GM19099 (cell line): Measurements from ENCODE around the gene KRT84.

Source experiments
- POLR2A ChIP-seq: IDR thresholded peaks from 3 replicates; pipeline ENCODE4 v1.6.1; 2011; ENCODE audit warnings: low read depth; ENCODE audit not compliant: insufficient read length; ENCODE audit errors: extremely low read depth

KRT84 gene

DNA sequence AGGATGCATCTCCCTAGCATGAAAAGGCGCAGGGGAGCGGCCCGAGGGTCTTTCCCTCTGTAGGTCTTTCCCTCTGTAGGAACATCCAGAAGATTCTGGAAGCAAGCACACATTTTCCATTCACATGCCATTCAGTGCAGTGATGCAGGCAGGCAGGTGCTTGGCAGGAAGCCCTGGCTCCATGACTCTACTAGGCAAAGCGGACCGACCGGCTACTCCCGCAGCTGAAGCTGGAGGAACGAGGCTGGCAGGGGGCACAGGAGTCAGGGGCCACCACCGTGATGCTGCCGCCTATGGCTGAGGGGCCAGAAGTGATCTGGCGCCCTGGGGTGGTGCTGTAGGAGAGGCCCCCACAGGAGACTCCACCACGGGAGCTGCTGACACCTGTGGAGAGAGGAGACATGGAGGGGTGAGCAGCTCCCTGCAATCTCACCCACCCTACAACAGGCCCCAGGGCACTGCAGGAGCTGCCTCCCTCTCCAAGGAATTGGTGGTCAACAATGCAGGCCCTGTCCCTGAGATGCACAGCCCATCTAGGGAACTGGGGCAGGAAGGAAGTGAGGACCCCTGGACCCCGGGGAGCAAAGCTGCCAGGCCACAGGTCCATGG lies 24.7 kb downstream of the KRT84 start:
- TF ChIP-seq POLR2A, result no peak

DNA sequence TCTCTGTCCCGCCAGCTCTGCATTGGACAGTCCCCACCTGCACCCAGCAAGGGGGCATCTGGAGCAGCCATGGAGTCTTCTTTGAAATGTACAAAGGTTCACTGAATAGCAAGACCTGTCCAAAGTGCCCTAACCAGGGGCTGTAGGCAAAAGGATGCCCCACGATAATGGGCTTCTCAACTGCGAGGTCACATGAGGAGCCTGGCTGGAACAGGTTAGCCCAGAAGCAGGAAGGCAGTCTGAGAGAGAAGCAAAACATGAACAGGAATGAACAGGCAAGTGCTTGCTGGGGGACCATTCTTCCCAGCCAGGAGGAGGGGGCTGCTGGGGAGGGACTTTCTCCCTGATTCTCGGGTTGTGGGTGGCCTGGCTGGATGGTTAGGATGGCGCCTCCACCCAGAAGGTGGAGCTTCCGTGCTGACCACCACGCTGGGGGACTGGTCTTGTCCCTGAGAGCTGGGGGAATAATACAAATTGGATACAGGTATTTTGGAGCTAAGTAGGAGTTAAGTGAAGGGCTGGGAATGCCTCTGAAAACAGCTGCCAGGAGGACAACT lies 25.3 kb downstream of the KRT84 start:
- no peak for TF ChIP-seq POLR2A

DNA sequence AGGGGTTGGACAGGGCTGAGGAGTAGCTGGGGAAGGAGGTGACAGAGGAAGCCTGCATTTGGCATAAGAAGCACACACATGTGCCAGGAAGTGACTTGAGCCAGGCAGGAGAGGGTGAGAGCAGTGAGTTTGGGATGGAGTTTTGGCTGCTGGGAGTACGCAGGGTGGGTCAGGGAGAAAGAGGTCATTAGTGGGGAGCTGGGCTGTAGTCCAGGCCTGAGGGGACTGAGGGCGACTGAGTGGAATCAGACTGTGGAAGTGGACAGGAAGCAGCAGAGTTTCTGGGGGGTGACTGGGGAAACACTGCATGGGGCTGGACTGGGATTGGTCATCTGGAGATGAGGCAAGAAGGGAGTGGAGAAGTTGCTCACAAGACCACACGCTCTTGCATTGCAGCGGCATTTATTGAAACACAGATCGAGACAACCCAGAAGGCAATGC lies 25.8 kb downstream of the KRT84 start:
- TF ChIP-seq POLR2A, result no peak

DNA sequence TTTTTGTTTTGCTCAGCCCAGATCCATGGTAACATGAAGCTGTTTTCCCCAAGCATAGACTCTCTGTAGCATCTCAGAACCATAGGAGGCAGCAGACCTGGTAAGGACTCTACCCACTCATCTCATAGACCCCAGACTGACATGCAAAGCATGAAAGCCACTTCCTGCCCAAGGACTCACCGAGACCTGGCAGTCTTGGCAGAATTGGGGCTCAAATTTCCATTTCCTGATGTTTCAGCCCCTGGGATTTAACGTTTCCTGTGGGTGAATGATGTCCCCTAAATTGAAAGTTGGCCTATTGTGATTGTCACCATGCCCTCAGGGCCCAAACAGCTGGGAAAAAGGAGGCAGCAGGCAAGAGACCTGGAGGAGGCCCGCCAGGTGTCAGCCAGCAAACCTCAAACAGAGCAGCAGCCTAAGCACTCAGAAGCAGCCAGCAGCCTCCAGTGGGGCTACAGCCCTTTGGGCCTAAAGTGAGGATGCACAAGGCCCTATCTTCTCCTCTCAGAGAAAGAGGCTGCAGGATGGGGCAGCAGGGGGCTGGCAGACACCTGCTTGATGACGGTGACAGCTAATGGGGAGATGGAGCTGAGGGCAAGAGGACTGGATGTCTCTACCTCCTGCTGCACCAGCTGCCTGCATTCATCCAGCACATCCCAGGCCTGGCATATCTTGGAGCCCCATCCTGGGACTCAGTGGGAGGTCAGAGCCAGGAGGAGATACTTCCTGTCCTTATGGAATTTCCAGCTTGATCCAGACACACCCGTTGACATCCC lies 26.7 kb downstream of the KRT84 start:
- no peak for TF ChIP-seq POLR2A

DNA sequence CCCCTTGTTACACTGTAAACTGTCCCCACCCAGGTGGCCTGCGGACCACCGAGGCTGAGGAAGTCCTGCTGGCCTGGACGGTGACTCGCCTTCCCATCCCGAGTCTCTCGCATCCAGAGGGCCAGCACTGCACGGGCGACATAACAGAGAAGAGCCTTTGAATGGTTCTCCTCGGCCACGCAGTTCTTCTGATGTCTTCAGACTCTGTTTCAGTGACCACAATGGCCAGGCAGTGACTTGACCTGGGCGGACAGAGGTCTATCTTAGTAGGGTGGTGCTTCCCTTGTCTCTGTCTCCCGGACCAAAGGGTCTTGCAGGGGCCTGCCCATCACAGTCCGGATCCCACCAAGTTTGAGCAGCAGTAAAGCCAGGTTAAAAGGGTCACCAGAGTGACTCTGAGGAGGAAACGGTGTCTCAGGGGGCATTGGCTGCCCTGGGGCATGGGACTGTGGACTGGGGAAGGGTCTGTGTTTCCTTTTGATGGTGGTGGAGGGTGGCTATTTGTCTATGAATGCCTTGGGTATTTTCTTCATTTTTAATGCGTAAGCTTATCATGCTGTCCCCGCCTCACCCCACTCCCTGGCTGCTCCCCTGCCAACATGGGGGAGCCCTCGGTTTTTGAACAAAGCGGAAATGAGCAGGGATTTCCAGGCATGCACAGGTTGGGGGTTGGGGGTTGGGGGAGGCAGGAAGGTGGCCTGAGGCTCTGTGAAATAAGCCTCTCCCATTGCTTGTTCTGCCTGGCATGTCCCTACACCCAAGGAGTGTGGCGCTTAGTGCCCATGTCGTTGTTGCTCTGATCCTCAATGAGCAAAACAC lies 28.5 kb downstream of the KRT84 start:
- no peak for TF ChIP-seq POLR2A

DNA sequence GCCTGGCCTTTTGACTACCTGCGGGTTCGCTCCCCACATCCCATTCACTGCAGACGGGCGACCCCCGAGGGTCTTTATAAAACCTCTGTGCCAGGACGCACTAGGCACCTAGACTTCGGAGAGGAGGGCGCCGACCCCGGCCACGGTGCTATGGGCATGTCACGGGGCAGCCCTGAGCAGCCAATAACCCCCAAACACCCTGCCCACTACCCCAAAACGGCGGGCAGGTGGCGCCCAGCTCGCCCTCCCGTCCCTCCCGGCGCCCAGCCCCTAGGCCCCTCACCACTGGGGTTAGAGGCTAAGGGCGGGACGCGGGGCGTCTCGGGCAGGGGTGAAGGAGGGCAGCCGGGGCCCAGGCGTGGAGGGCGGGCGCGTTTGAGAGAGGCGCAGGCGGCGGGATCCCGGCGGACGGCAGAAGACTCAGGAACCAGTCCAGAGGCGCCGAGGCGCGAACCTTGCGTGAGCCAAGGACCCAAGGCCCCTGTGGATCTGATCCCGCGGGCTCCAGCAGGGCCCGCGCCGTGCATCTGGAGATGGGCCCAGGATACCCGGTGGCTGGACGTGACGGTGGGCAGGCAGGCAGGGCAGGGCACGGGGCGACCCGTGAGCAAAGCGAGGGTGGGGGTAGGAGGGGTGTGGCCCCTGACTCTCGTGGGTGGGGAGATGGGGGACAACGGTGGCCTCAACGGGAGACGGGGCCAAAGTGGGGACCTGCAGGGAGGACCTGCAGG lies 29.3 kb downstream of the KRT84 start:
- no peak for TF ChIP-seq POLR2A

DNA sequence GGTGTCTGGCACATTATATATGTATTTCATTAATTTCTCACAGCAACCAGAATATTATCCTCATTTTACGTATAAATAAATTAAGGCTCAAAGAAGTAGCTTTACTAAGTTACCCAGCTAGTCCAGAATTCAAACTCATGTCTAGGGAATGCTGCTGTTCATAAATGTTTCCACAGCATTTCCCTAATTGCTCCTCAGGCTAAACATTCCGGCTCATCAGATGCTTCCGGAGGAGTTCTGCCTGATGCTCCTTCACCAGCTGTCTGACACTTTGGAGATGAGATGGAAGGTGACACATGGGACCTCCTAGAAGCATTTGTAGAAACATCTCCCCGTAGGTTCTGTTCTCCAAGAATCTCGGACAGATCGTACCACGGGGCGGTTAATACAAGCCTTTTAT lies 30.3 kb downstream of the KRT84 start:
- TF ChIP-seq POLR2A, result no peak

DNA sequence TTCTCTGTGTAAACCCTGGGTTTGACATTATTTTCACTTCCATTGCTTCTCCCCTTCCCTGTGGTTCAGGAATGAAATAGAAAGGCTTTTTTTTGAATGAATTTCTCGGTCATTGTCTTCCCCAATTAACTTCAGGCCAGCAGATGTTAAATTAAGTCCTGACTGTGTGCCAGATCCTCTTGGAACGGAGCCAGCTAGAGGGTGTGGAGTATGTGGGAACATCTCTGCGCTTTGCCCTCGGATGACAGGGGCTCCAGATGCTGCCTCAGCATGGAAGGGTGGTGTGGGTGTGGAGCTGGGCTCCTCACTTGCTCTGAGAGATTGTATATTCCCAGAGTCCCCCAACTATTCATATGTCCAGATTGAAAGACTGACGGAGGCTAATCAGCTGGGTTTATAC lies 31.3 kb downstream of the KRT84 start:
- no peak for TF ChIP-seq POLR2A

DNA sequence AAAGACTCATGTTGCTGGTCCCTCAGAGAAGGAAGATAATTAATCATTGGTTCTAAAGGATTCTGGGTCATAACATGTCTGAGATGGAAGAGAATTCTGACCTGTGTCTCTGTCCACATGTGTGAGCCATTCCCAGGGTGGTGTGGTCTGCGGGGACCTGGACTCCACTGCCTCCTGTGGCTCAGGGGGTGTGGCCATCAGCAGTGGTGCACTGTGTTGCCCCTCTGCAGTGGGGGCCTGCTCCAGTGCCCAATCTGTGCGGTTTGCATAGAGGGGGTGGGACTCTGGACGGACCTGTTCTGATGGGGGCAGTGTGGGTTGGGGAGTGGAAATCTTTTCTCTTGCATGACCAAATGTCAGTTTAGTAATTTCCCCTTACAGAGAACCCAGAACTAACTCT lies 31.7 kb downstream of the KRT84 start:
- TF ChIP-seq POLR2A, result no peak

DNA sequence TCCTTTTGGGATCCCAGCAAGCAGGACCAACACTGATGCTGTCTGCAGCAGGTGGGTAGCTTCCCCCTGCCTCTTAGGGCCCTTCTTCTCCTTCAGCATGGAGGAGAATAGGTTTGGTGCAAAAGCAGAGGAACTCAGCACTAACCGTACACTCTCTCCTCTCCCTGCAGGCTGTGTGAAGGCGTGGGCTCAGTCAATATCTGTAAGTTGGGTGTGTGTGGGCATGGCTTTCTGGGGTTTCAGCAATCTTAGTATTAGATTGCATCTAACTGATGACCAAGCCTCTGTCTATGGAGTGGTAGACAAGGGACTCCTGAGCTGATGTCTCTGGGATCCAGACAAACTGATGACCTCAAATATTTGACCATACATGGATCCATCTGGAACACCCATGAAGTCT lies 32.5 kb downstream of the KRT84 start:
- no peak for TF ChIP-seq POLR2A

DNA sequence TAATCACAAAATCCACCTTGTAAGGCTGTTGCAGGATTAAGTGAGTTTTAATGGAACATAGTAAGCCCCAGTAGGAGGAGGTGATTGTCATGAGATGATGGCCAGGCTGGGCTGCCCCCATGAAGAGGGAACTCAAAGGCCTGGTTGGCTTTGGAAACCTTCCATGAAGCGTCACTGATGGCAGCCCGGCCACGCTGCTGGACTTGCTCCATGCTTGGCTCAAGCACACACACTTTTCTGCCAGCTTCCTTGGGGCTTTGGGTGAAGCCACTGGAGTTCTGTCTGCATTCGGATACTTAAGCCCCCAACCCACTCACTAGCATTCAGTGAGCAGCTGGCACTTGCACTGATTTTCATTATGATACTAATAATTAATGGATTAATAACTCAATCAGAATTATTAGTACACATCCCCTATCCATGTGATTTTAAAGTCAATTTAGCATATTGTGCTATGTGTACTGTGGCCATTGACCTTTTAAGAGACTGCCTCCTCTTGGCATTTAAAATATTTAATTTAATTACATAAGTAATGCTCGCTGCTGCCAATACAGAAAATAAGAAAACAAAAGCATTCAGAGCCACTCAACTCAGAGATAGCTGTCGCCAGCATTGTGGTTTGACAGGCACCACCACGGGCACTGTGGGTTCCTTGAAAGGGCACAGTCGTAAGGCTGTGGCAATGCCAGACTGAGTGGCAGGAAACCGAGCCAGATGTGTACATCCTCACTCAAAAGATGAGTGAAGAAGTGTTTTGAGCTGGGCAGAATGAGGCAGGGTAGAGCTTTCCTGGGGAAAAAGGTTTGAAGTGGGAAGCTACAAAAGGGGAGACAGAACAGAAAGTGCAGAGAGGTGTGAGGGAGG lies 34.0 kb downstream of the KRT84 start:
- TF ChIP-seq POLR2A, result no peak

DNA sequence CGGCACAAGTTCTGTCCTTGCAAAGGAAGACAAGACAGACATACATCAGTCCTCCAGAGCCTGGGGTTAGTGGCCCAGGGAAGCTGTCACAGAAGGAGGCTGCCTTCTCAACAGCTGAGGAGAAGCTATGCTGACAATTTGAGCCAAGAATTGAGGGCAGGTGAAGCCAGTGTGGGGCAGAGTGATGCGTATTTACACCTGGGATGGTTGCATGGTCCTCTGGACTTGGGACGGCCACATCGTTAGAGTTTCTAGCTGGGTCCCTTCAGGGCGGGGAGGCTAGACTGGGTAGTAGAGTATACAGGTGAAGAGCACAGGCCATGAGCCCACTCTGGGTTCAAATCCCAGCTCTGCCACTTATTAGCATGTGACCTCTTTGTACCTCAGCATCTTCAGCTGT lies 34.7 kb downstream of the KRT84 start:
- TF ChIP-seq POLR2A, result no peak

DNA sequence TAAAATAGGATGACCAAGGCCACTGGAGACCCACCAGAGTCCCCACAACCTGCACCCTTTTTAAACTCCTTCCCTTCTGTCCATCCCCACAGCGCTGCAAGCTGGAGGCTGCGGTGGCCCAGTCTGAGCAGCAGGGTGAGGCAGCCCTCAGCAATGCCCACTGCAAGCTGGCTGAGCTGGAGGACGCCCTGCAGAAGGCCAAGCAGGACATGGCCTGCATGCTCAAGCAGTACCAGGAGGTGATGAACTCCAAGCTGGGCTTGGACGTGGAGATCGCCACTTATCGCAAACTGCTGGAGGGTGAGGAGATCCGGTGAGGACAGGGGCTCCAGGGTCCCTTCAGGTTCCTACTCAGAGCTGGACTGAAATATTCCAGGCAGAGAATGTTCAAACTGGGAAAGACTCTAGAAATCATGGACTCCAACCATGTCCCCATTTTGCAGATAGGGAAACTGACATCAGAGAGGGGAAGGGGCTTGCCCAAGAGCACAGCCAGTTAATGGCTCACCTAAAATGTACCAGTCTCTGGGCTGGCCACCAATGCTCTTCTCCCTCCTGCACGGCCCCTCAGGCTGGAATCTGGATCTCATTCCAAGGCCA lies 35.3 kb downstream of the KRT84 start:
- no peak for TF ChIP-seq POLR2A
